HG02981 (cell line): ENCODE measurements around the gene RHEX.

Source experiments
- ATAC-seq: cut with Tn5 transposase; IDR thresholded peaks from one replicate; pipeline ENCODE4 v1.9.1; 2021; ENCODE audit warnings: mild to moderate bottlenecking, moderate library complexity; ENCODE audit not compliant: unreplicated experiment

RHEX gene

GRCh38 chr1:206114692-206115640 is 62.0 kb downstream of the RHEX start:
- no peak for ATAC-seq

GRCh38 chr1:206115791-206116190 is 62.8 kb downstream of the RHEX start:
- no peak for ATAC-seq

GRCh38 chr1:206116191-206116872 is 63.4 kb downstream of the RHEX start:
- no peak for ATAC-seq

GRCh38 chr1:206116873-206117150 is 63.8 kb downstream of the RHEX start:
- no peak for ATAC-seq

- no peak for ATAC-seq
These were observed 64.4 kb downstream of the RHEX start, which contains the start of gene AVPR1B for GRCh38 chr1:206117151-206117948. AVPR1B (minus strand) TSS chr1:206117388; CDS start chr1:206116890, 498 bp downstream.

- ATAC-seq = no peak
These were observed 67.4 kb downstream of the RHEX start for GRCh38 chr1:206120406-206120805.

GRCh38 chr1:206121269-206121668 is 68.3 kb downstream of the RHEX start:
- no peak for ATAC-seq

GRCh38 chr1:206122686-206123085 is 69.7 kb downstream of the RHEX start:
- ATAC-seq = no peak

GRCh38 chr1:206125346-206125745 is 72.4 kb downstream of the RHEX start:
- ATAC-seq = no peak

- no peak for ATAC-seq
These were observed 74.4 kb downstream of the RHEX start for GRCh38 chr1:206127336-206127735.

- no peak for ATAC-seq
These were observed 75.2 kb downstream of the RHEX start for GRCh38 chr1:206128196-206128595.

GRCh38 chr1:206131037-206131436 is 78.1 kb downstream of the RHEX start:
- ATAC-seq = no peak

GRCh38 chr1:206133751-206134415 is 80.9 kb downstream of the RHEX start:
- no peak for ATAC-seq

- no peak for ATAC-seq
These were observed 82.3 kb downstream of the RHEX start for GRCh38 chr1:206135248-206135647.

GRCh38 chr1:206136241-206136640 is 83.3 kb downstream of the RHEX start:
- ATAC-seq = no peak

GRCh38 chr1:206142011-206142410 is 89.0 kb downstream of the RHEX start:
- no peak for ATAC-seq

GRCh38 chr1:206142770-206143169 is 89.8 kb downstream of the RHEX start:
- no peak for ATAC-seq

- ATAC-seq = no peak
These were observed 90.7 kb downstream of the RHEX start for GRCh38 chr1:206143537-206144172.

- no peak for ATAC-seq
These were observed 91.6 kb downstream of the RHEX start for GRCh38 chr1:206144605-206145004.

GRCh38 chr1:206145771-206146290 is 92.9 kb downstream of the RHEX start:
- no peak for ATAC-seq
